Jurkat, Clone E6-1 (cell line): ENCODE data around the gene KCND3.

Experiments used
- DNase-seq: peaks from one replicate; pipeline ENCODE4 v3.0.0-alpha.2; 2011; ENCODE audit warnings: low read depth, low spot score
- H3K4me3 ChIP-seq: 2 replicates; pipeline ENCODE4 v1.5.1; 2011; ENCODE audit warnings: mild to moderate bottlenecking, low read length, control low read depth, moderate library complexity

The KCND3 gene

GRCh38 chr1:111895017-111895416 is 94.5 kb downstream of the KCND3 start:
- no peak for DNase-seq
- no peak overlapping the region for H3K4me3 ChIP-seq

- DNase-seq: no peak
- no peak overlapping the region for H3K4me3 ChIP-seq
Observed at GRCh38 chr1:111894497-111894896, 95.0 kb downstream of the KCND3 start.

GRCh38 chr1:111891566-111891965 is 97.9 kb downstream of the KCND3 start:
- no peak for DNase-seq
- H3K4me3 ChIP-seq: no peak overlapping the region

- DNase-seq: no peak
- H3K4me3 ChIP-seq: no peak overlapping the region
Observed at GRCh38 chr1:111888740-111889376, 100.6 kb downstream of the KCND3 start.

DNA sequence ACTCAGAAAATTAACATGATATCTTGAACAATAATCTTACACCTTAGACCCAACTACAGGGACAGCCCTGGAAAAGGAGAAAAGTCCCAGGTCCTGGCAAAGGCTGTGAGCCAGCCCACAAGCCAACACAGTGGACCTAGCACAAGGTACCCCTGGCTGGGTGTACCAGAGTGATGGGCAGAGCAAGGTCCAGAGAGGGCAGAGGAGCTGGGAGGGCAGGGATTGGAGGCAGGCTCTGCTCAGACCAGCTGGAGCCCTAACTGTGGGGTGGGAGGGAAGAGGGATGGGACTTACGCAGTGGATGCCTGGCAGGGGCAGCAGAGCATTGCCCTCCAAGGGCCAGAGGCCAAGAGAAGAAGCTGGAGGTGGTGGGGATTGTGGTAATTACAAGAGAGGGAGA is 101.6 kb downstream of the KCND3 start:
- no peak for DNase-seq
- no peak overlapping the region for H3K4me3 ChIP-seq

- H3K4me3 ChIP-seq: no peak overlapping the region
- DNase-seq: no peak
Observed at GRCh38 chr1:111887385-111887784, 102.1 kb downstream of the KCND3 start.

GRCh38 chr1:111886741-111887140 is 102.7 kb downstream of the KCND3 start:
- H3K4me3 ChIP-seq: no peak overlapping the region
- no peak for DNase-seq

GRCh38 chr1:111884772-111885443 is 104.6 kb downstream of the KCND3 start:
- H3K4me3 ChIP-seq: no peak overlapping the region
- no peak for DNase-seq

- DNase-seq: no peak
Observed at GRCh38 chr1:111882986-111883560, 106.4 kb downstream of the KCND3 start.

GRCh38 chr1:111882559-111882958 is 106.9 kb downstream of the KCND3 start:
- no peak for DNase-seq
- H3K4me3 ChIP-seq: no peak overlapping the region

More at GRCh38 chr1:111882986-111883560, 106.4 kb downstream of the KCND3 start:
- H3K4me3 ChIP-seq: no peak overlapping the region

DNA sequence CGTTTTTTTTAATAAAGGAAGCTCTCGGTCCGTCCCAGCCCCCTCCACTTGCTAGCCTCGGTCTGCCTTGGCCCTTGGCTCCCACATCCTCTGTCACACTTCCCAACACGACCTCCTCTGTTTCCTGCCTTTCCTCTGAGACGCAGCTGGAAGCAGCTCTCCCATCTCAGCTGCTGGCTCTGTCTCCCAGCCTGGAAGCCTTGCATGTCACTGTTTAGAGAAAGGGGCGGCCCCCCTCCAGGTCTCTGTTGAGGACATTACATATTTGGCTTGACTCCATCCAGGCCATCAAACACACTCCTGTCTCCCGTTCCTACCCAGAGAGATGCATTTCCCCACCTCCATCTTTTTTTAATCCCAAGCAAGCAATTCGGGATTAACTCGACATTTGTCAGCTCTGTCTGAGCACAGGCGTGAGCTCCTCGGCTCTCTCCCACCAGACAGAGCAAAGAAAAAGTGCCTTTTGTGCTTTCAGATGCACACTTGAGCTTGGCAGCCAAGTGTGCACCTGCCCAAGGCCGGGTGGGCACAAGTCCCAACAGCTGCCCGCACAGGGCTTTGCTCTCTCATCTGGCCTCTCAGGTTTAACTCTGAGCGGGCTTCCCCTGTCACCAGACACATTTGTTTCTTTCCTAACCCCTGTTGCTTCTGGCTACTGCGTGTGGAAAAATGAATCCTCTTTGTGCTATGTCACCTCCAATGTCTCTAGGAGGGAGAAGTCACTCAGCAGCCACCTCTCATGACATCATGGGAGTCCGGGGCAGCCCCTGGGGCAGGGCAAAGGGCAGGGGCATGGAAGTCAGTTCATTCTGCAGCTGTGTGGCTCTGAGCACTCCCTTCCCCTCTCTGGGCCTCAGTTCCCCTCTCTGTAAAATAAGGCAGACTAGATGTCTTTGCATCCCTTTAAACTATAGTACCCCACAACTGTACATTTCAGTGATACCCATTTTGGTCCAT is 108.3 kb downstream of the KCND3 start:
- no peak for DNase-seq
- H3K4me3 ChIP-seq: no peak overlapping the region

DNA sequence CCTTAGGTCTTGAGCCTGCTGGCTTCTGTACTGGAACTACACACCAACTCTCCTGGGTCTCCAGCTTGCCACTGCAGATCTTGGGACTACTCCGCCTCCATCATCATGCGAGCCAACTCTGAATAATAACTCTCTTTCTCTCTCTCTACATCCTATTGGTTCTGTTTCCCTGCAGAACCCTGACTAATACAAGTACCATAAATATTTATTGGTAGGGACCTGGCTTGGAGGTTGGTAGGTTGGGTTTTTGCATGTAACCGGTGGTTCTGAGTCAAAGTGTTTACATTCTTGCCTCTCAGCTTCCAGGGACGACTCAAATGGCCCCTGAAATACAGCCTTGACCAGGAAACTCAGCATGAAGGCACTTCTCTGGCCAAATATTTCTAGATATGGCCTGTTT is 110.4 kb downstream of the KCND3 start:
- no peak for DNase-seq
- no peak overlapping the region for H3K4me3 ChIP-seq

GRCh38 chr1:111878649-111879048 is 110.8 kb downstream of the KCND3 start:
- no peak for DNase-seq
- no peak overlapping the region for H3K4me3 ChIP-seq

GRCh38 chr1:111878091-111878490 is 111.4 kb downstream of the KCND3 start:
- no peak for DNase-seq
- no peak overlapping the region for H3K4me3 ChIP-seq

GRCh38 chr1:111876631-111877030 is 112.8 kb downstream of the KCND3 start:
- H3K4me3 ChIP-seq: no peak overlapping the region
- DNase-seq: no peak

DNA sequence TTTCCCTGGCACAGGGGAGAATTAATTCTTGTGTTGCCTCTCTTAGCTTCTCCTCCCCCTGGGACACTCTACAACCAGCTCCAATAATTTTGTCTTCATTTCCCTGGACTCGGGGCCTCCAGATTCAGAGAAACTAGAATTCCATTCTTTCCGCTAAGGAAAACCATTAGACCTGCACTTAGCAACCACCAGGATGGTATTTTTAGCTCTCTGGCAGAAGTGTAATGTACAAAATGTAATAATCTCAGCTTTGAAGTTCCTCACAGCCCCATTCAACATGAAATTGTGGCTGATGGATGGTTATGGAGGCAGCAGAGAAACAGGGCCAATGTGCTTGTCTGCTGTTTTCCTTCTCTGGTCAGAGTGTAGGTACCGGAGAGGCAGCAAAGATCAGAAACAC is 113.8 kb downstream of the KCND3 start:
- no peak for DNase-seq
- no peak overlapping the region for H3K4me3 ChIP-seq

DNA sequence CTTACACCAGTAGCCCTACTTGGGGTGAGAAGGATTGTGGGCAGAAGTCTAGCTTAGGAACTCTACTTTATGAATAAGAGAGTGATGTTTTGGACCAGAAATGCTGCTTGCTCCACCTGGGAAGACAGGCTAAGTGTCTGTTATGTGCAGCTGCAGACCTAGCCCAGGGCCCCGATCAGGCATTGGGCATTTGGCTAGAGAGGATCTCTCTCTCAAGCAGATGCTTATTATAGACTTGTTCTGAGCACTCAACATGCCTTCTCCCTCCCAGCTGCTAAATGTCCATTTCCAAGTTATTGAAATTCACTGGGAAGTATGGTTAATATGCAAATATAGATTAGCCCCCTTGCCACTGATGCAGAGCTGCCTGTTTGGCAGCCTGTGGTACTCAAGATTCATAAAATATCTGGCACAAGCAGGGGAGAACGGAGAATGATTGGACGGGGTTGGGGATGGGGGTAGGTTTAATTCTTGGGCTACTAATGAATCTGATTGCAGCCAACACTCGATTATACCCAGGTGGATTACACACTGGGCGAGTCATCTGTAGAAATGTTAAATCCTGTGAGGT is 115.9 kb downstream of the KCND3 start:
- DNase-seq: no peak
- H3K4me3 ChIP-seq: no peak overlapping the region

DNA sequence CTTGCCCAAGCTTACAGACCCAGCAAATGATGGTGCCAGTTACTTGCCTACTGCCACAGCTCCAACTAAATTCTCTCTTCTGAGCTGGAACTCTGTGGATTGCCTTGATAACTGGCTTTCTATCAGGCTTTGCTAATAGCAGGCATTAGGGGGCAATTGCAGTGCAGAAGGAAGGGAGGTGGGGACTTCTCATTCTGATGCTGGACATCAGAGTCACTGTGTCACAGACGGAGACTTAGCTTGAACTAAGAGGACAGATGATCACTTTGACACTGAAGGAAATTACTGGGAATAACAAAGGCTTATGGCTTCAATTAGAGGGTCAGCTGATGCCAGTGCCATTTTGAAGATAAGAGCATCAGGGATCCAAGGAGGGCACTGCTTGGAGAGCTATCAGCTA is 119.3 kb downstream of the KCND3 start:
- no peak for DNase-seq
- H3K4me3 ChIP-seq: no peak overlapping the region

DNA sequence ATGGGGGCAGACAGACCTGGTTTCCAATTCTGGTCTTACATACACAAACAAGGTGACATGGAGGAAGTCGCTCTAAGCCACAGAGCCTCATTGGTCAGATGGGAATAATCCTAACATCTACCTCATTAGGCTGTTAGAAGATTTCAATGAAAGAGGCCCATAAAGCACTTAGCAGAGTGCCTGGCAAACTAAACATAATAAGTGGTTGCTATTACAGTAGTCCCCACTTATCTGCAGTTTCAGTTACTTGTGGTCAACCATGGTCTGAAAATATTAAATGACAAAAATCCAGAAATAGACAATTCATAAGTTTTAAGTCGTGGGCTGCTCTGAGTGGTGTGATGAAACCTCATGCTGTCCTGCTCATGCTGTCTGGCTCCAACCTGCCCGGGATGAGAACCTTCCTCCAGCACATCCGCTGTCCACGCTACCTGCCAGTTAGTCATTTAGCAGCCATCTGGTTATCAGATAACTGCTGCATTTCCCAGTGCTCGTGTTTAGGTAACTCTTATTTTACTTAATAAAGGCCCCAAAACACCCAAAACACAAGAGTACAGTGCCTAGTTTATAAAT is 121.5 kb downstream of the KCND3 start:
- H3K4me3 ChIP-seq: no peak overlapping the region

More for the DNA sequence above, 121.5 kb downstream of the KCND3 start:
- no peak for DNase-seq
